8988T (cell line): ENCODE measurements around the gene TNPO3.
"Not testable (repeated sequence)": the region's sequence is repeated elsewhere in the genome, so short reads cannot be mapped to it uniquely, and the experiment has no call there.

Source experiments
- DNase-seq: peaks from one replicate; pipeline ENCODE4 v3.0.0; 2011

TNPO3 gene

DNA sequence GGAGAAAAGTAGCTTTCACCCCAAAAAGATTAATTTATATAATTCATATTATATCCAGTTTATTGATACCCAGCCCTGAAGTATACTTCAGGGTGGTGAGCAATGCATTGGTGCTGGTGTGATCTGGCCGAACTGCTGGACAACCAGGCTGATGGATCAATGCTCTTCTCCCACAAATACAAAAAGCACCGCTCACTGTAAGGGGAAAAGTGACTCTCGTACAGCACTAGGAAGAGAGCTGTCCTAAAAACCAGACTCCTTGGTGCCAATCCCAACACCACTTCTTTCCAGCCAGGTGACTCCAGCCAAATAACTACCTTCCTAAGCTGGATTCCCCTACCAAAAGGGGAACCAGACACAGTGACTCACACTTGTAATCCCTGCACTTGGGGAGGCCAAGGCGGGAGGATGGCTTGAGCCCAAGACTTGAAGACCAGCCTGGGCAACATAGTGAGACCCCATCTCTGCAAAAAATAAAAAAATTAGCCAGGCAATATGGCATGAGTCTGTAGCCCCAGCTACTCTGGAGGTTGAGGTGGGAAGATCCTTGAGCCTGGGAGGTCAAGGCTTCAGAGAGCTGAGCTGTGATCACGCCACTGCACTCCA, 13.1 kb upstream of the TNPO3 start:
- DNase-seq: no peak

DNA sequence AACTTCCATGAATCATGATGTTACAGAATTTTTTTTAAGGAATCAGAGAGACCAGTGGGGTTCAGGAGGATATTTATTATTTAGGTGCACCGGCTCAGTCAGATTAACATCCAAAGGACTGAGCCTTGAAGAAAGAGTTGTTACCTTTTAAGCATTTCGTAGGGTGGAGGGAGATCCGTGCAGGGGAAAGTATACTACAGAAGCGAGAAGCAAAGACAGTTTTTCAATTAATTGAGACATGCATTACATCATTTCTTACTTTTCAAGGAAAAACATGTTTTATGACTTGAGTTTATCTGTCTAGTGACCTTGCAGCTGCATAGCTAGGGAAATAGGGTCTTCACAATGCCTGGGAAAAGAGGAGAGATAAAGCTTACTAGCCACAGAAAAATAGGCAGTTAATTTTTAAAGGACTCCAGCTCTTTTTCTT, 12.2 kb upstream of the TNPO3 start:
- not testable (repeated sequence) for DNase-seq

DNA sequence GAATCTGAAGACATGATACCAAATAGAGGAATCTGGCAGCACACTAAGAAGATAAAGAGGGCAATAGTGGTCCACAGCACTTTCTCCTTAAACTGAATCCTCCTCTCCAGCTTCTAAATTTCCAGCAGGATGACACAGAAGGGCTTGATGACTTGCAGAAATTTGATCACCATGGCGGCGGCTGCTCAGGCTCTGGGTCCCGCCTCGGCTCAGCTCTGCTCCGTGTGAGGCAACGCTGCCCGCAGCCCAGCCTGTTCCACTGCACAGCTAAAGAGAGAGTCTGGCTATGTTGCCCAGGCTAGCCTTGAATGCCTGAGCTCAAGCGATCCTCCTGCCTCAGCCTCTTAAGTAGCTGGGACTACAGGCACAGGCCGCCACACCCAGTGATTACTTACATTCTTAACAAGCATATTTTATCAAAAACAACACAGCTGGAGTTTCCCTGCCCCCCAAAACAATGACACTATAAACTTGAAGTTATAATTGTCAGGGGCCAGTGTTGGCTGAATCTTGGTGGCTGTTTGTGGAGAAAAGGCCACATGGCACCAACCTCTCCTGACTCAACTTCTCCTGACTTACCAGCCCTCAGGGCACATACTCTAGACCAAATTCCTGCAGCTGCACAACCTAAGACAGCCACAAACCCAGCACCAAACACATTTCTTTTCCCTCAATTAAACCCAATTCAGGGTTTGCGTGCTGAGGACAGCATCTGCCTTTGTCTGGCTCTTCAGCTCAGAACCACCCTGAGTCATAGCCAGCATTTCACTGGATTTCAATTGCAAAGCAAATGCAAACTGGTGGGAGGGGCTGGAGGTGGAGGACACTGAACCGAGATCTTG, 11.6 kb upstream of the TNPO3 start:
- no peak for DNase-seq

DNA sequence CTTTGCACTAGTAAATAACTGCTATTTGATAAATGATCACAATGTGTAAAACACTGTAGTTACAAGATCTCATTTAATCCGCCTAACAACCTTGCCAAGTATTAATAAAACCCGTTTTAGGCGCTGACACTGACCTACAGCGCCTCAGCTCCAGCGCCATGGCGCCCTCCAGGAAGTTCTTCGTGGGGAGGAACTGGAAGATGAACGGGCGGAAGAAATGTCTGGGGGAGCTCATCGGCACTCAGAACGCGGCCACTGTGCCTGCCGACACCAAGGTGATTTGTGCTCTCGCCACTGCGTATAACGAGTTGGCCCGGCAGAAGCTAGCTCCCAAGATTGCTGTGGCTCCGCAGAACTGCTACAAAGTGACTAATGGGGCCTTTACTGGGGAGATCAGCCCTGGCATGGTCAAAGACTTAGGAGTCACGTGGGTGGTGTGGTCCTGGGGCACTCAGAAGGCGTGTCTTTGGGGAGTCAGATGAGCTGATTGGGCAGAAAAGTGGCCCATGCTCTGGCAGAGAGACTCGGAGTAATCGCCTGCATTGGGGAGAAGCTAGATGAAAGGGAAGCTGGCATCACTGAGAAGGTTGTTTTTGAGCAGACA, 1.1 kb upstream of the TNPO3 start:
- no peak for DNase-seq

DNA sequence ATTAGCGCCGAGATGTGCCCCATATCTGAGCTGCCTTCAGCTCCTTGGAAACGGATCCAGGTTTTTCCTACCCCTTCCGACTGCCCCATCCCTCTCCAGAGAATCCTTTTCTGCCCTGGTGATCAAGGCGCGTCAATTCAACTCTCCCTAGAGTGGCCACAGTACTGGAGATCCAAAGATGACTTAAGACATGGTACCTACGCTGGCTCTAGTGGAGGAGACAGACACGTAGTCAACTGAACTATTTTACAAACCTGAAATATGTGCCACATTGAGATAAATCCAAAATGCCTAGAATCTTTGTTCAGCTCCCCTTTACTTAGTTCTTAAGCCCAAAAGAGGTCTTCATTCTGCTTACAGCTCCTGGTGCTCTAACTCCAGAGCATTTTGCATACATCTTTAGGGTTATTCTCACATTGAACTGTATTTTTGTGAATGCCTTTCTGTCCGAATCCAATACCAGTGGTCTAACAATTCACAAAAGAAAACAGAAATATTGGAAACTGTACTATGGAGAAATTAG, 444 bp upstream of the TNPO3 start:
- no peak for DNase-seq

DNA sequence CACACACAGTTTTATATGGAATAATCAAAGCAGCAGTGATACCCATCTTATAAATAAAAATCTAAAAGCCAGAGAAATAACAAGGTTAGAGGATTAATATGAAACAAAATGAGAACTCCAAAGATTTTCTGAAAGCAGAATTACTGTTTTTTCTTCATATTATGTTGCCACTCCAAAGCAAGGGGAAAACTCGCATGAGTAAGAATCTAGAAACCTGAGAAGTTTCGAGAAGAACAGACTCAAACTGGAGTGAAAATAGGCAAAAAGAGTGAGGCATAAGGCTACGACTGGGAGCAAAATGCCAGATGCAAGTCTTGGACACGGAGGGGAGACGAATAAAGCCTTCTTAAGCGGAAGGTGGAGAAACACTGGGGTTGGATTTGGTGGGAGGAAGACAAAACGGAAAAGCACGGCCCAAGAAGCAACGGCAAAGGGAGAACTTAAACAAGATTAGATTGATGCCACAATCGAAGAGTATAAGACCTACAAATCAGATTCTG, 923 bp downstream of the TNPO3 start:
- DNase-seq: no peak

DNA sequence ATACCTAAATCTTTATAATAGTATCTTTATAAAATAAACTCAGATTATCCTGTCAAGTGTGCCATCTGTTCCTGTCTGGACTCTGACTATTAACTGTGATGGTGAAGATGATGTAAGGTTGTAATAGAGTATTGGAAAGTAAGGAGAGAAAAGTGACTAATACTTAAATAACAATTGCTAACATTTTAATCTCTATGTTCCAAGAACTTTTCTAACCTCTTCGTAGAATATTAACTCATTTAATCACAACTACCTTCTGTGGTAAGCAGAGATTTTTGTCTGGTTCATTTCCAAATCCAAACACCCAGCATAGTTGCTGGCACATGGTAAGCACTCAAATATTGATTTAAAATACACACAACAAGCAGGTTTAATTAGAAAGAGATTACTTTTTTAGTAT, 2.5 kb downstream of the TNPO3 start:
- no peak for DNase-seq

DNA sequence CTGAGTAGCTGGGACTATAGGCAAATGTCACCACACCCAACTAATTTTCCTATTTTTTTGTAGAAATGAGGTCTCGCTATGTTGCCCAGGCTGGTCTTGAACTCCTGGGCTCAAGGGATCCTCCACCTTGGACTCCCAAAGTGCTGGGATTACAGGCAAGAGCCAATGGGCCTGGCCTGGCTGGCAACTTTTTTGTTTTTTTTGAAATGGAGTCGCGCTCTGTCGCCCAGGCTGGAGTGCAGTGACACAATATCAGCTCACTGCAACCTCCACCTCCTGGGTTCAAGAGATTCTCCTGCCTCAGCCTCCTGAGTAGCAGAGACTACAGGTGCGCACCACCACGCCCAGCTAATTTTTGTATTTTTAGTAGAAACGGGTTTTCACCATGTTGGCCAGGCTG, 3.5 kb downstream of the TNPO3 start:
- DNase-seq: not testable (repeated sequence)

DNA sequence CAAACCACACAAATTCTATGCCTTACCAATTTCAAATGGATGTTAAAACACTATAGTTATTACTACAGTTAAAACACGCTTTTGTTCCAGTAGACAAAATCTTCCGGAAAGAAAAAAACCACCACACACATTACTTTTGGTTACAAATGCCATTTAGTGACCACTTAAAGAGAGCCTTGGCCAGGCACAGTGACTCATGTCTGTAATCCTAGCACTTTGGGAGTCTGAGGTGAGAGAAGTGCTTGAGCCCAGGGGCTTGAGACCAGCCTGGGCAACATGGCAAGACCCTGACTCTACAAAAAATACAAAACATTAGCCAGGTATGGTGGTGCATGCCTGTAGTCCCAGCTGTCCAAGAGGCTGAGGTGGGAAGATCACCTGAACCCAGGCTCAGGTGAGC, 7.2 kb downstream of the TNPO3 start:
- DNase-seq: no peak

DNA sequence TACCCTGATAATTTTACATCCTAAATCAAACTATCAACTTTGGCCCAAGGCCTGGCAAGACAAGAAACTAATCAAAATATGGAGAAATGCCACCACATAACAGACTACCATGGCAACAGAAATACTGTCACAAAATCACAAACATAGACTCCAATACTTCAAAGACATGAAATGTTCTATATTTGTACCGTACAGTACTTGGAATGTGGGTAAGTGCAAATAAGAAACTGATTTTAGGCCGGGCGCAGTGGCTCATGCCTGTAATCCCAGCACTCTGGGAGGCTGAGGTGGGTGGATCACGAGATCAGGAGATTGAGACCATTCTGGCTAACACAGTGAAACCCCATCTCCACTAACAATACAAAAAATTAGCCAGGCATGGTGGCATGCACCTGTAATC, 9.2 kb downstream of the TNPO3 start:
- DNase-seq: no peak

DNA sequence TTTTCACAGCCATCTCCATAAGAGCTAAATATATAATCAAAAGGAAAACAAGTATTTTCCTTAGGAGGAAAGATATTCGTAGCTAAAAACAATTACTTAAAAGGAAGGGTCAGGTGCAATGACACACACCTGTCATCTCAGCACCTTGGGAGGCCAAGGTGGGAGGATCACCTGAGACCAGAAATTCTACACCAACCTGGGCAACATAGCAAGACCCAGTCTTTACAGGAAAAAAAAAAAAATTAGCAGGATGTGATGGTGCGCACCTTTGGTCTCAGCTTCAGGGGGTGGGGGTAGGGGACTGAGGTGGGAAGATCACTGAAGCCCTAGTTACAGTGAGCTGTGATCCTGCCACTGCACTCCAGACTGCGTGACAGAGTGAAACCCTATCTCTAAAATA, 11.9 kb downstream of the TNPO3 start:
- no peak for DNase-seq

DNA sequence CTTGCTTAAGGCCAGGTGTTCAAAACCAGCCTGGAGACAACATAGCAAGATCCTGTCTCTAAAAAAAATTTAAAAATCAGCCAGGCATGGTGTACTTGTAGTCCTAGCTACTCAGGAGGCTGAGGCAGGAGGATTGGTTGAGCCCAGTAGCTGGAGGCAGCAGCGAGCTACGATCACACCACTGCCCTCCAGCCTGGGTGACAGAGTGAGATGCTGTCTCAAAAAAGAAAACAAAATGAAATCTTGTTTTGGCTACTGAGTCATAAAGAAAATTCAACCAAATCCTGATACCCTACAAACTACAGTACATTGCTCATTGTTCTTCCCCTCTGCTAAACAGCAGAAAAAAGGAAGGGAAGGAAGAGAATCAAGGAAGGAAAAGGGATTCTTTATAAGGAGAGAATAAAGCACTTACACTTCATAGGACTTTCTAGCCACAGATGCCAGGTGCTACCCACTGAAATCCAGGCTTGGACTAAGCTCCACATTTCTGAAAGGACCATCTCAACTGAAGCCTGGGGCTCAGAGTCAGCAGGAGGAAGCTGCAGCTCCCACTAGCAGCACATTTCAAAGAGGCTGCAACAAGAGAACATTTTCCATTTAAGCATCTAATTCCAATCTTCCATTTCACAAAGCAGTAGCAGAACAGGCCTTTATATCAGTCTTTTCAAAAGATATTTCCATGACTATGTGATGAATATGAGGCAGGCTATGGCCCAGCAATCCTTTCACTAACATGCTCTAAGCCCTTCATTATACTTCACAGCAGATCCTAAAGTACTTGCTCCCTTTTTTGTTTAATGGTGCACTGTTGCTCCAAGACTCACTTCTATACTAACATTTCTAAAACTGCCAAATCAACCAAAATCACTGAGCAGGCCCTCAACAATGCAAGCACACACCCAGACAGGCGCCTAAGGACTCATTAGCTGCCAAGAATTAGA, 13.5 kb downstream of the TNPO3 start:
- DNase-seq: no peak

DNA sequence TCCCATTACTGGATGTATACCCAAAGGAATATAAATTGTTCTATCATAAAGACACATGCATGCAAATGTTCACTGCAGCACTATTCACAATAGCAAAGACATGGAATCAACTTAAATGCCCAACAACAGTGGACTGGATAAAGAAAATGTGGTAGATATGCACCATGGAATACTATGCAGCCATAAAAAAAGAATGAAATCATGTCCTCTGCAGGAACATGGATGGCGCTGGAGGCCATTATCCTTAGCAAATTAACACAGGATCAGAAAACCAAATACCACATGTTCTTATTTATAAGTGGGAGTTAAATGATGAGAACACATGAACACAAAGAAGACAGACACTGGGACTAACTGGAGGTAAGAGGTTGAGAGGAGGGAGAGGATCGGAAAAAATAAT, 16.4 kb downstream of the TNPO3 start:
- DNase-seq: not testable (repeated sequence)

DNA sequence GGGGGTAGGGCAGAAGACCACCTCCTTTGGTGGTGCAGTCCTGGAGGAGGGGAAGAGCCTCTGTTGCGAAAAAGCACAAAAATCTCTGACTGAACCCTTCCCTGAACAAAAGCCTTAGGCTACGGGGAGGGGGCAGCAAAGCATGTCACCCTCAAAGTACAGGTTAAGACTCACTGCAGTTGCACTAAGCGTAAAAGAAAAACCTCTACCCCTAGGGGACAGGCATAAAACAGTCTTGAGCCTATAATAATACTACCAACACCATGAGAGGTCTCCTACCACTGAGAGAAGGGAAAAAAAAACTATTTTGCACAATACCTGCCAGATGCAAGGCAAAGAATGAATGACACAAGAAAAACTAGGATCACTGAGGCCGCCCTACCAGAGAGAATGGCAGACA, 17.3 kb downstream of the TNPO3 start:
- no peak for DNase-seq

DNA sequence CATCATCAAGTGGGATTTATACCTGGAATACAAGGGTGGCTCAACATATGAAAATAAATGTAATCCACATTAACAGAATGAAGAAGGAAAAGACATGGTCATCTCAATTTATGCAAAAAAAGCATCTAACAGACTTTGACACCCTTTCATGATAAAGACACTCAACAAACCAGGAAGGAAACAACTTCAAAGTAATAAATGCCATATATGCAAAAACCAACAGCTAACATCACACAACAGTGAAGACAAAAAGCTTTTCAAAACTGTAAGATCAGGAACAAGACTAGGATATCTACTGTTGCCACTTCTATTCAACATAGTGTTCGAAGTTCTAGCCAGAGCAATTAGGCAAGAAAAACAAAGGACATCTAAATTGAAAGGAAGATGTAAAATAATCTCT, 22.9 kb downstream of the TNPO3 start:
- no peak for DNase-seq

DNA sequence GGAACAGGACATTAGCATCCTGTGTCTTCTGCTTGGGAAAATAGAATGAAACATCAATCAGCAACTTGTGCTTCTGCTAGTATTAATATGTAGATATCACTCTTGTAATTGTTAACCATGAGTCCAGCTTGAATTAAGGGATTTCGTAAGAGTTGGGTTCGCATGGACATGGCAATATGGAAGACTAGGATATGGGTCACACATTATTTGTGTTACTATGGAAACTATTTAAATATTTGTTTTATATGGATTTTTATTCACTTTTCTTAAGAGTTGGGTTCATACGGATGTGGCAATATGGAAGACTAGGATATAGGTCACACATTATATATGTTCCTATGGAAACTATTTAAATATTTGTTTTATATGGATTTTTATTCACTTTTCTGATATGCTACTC, 24.5 kb downstream of the TNPO3 start:
- no peak for DNase-seq

DNA sequence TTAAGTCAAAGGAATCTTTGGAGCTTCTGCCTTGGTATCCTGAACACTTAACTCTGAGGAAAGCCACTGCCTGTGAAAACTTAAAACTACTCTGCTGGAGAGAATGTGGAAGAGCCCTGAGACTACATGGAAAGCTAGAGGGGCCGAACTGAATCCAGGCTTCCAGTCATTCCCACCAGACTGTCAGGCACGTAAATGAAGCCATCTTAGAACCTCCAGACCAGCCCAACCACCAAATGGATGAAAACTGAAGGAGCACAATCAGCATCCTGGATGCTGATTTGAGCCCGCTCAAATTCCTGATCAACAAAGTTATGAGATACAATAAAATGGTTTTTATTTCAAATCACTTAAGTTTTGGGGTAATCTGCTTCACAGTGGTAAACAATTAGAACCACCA, 30.8 kb downstream of the TNPO3 start:
- no peak for DNase-seq

DNA sequence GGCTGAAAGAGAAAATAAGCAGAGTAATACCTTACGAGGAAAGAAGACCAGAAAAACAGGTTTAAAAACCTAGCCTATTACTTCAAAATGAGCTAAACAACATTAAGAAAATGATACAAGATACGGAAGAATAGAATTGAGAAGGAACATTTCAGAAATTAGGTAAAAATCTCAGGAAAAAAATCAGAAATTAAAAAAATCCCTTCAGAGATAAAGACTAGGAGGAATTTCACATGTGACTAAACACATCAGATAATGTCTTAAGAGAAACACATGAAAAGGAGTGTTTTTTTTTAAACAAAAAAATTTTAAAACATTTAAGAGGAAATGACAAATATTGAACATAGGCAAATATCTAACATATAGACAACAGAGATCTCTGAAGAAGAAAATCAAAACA, 33.3 kb downstream of the TNPO3 start:
- DNase-seq: no peak

DNA sequence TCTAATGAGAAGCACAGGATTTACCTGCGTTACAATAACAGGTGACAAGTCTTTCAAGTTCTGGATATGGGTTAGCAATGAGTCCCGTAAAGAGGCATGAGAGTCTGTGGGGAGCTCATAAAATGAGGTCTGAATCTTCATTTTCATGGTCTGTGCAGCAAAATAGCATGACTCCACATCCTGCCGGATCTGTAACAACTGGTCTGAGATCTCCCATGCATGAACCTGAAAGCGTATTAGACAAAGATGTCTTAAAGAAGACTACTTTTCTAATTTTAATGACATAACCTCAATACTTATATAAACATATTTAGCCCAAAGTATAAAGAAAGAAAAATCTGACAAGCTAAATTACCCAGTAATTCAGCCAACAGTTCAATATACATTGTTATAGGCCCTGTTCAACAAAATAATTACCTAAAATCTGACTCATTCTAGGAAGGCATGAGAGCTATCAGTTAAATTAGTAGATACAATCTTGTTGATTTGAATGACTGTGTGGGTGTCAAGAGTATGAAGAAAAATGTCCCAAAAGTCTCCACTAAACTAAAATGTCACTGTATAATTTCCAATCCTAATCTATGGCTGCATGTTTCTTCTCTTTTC, 36.9 kb downstream of the TNPO3 start:
- no peak for DNase-seq

DNA sequence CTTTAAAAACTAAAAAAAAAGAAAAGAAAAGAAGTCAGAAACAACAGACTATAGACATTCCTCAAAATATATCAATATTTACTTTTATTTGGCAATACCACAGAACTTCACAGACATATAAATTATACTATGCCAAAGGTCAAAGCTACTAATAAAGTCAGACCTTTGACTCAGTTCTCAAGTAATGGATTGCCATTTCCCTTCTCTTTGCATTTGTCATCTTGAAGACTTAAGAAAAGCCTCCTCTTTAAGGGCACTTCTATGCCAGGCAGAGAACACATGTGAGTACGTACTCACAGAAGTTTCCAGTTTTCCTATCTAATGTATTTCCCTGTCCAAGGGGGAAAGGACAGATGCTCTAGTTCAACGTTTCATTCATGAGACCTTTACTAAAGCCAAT, 37.6 kb downstream of the TNPO3 start:
- no peak for DNase-seq

DNA sequence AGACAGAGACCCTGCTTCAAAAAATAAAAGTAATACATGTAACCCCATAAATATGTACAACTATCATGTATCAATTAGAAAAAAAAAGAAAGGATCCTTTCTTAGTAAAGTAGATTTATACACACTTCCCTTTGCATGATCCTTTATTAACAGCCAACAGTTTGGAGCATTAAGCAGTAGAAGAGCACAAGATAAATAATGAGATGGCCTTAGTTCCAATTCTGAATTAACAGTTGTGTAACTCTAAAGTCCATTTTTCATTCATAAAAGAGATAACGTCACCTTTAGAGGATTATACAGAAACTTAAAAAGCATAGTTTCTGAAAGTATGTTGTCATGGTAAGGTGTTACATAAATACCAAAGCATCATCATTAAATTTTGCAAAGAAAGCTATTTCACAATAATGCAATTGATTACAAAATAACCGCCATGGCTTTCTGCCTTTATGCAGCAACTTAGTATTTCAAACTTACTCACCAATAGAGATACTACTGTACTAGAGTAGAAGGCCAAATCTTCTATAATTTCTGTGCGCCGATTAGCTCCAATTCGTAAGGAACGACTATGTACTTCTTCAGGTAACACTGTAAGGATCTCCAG, 40.3 kb downstream of the TNPO3 start:
- DNase-seq: no peak
